Nephron progenitor cell (in vitro differentiated cells): ENCODE results near the gene NBEAL2.

Source experiments
- DNase-seq: peaks from one replicate; pipeline ENCODE4 v3.0.0; 2021
- H3K27ac Mint-ChIP-seq: 2 replicates; pipeline ENCODE4 v1.8.0; 2021; ENCODE audit warnings: mild to moderate bottlenecking, moderate library complexity, mixed read lengths
- H3K27me3 Mint-ChIP-seq: 2 replicates; pipeline ENCODE4 v1.8.0; 2021; ENCODE audit warnings: mild to moderate bottlenecking, low read depth, mixed read lengths; ENCODE audit not compliant: poor library complexity
- H3K36me3 Mint-ChIP-seq: 2 replicates; pipeline ENCODE4 v1.8.0; 2021; ENCODE audit warnings: low read depth, mixed read lengths
- H3K4me1 Mint-ChIP-seq: 2 replicates; pipeline ENCODE4 v1.8.0; 2021; ENCODE audit warnings: mixed read lengths
- H3K4me3 Mint-ChIP-seq: 2 replicates; pipeline ENCODE4 v1.8.0; 2021; ENCODE audit warnings: mild to moderate bottlenecking, moderate library complexity, mixed read lengths
- H3K9me3 Mint-ChIP-seq: 2 replicates; pipeline ENCODE4 v1.8.0; 2021; ENCODE audit warnings: mild to moderate bottlenecking, moderate library complexity, mixed read lengths
- CTCF ChIP-seq: fragments of 200-600 bp; sonication (generic); IDR thresholded peaks from 2 replicates; pipeline ENCODE4 v1.5.0; 2021; ENCODE audit warnings: antibody characterized with exemption

NBEAL2 gene

GRCh38 chr3:47047069-47047468 lies 67.6 kb downstream of the NBEAL2 start:
- no peak overlapping the region for H3K4me3 Mint-ChIP-seq
- H3K9me3 Mint-ChIP-seq: no peaks in the 10 kb centered on the region
- TF ChIP-seq CTCF: no peak
- H3K27ac Mint-ChIP-seq: no peak overlapping the region
- DNase-seq: no peak
- H3K4me1 Mint-ChIP-seq: peaks cover 11% of the 10 kb centered on the region
- H3K36me3 Mint-ChIP-seq: peaks cover 51% of the 10 kb centered on the region
- H3K27me3 Mint-ChIP-seq: peaks cover 4% of the 10 kb centered on the region

- no peak overlapping the region for H3K27ac Mint-ChIP-seq
- DNase-seq: no peak
- no peak for TF ChIP-seq CTCF
- H3K4me1 Mint-ChIP-seq: peaks cover 5% of the 10 kb centered on the region
- H3K36me3 Mint-ChIP-seq: peaks cover 45% of the 10 kb centered on the region
- no peaks in the 10 kb centered on the region for H3K9me3 Mint-ChIP-seq
- peaks cover 4% of the 10 kb centered on the region for H3K27me3 Mint-ChIP-seq
- H3K4me3 Mint-ChIP-seq: no peak overlapping the region
These were observed 68.2 kb downstream of the NBEAL2 start for GRCh38 chr3:47047673-47048072.

GRCh38 chr3:47054412-47054811 lies 74.9 kb downstream of the NBEAL2 start:
- DNase-seq: no peak
- no peak overlapping the region for H3K27ac Mint-ChIP-seq
- no peaks in the 10 kb centered on the region for H3K4me1 Mint-ChIP-seq
- no peaks in the 10 kb centered on the region for H3K9me3 Mint-ChIP-seq
- peaks cover 50% of the 10 kb centered on the region for H3K36me3 Mint-ChIP-seq
- TF ChIP-seq CTCF: no peak
- no peaks in the 10 kb centered on the region for H3K27me3 Mint-ChIP-seq
- no peak overlapping the region for H3K4me3 Mint-ChIP-seq

GRCh38 chr3:47056705-47057104 lies 77.2 kb downstream of the NBEAL2 start:
- Mint-ChIP-seq H3K27me3 (no peaks in the 10 kb centered on the region), H3K36me3 (peaks cover 52% of the 10 kb centered on the region), H3K9me3 (no peaks in the 10 kb centered on the region), H3K27ac (no peak overlapping the region), H3K4me1 (no peaks in the 10 kb centered on the region), H3K4me3 (no peak overlapping the region)
- DNase-seq: no peak
- TF ChIP-seq CTCF: no peak

- Mint-ChIP-seq H3K4me1 (no peaks in the 10 kb centered on the region), H3K36me3 (peaks cover 57% of the 10 kb centered on the region), H3K27ac (no peak overlapping the region), H3K27me3 (no peaks in the 10 kb centered on the region), H3K9me3 (no peaks in the 10 kb centered on the region), H3K4me3 (no peak overlapping the region)
- DNase-seq: no peak
- TF ChIP-seq CTCF: no peak
These were observed 77.8 kb downstream of the NBEAL2 start for GRCh38 chr3:47057212-47057671.
